K562 (cell line): ENCODE data around the gene SNTG2.

Source experiments
- CHD1 ChIP-seq: fragments of 200-600 bp; sonication (generic); IDR thresholded peaks from one replicate; pipeline ENCODE4 v1.6.1; 2012; ENCODE audit warnings: mild to moderate bottlenecking, moderate library complexity, low read length, inconsistent platforms
- CHD4 ChIP-seq: fragments of 200-600 bp; sonication (generic); IDR thresholded peaks from 3 replicates; pipeline ENCODE4 v1.6.1; 2012; ENCODE audit warnings: low read depth, mild to moderate bottlenecking, mixed read lengths, low read length, inconsistent platforms; ENCODE audit not compliant: insufficient read depth, insufficient replicate concordance, poor library complexity, severe bottlenecking
- EZH2 ChIP-seq: IDR thresholded peaks from 2 replicates; pipeline ENCODE4 v1.6.1; 2012; ENCODE audit warnings: low read depth, mild to moderate bottlenecking, inconsistent platforms, low read length, borderline replicate concordance
- KLF10 ChIP-seq: fragments of 250-450 bp; sonication (Bioruptor Pico); IDR thresholded peaks from 2 replicates; pipeline ENCODE4 v1.6.1; 2021; ENCODE audit warnings: matching md5 sums
- MAFF ChIP-seq: IDR thresholded peaks from 2 replicates; pipeline ENCODE4 v1.6.1; 2012; ENCODE audit warnings: low read length, improper control_type of control experiment
- MCM5 ChIP-seq: fragments of 450-650 bp; IDR thresholded peaks from 2 replicates; pipeline ENCODE4 v1.6.1; 2016; ENCODE audit warnings: low read depth
- SIRT6 ChIP-seq: IDR thresholded peaks from one replicate; pipeline ENCODE4 v1.6.1; 2012; ENCODE audit warnings: low read depth, mild to moderate bottlenecking, control low read depth, inconsistent platforms, low read length, moderate library complexity
- TAL1 ChIP-seq: fragments of 450-650 bp; IDR thresholded peaks from 2 replicates; pipeline ENCODE4 v1.6.1; 2016; ENCODE audit warnings: mild to moderate bottlenecking
- TCF7 ChIP-seq: sonication (generic); IDR thresholded peaks from 2 replicates; pipeline ENCODE4 v1.6.1; 2016; ENCODE audit warnings: antibody characterized with exemption, borderline replicate concordance
- TF ChIP-seq, protein P1 (sequence below): fragments of 250-450 bp; sonication (Bioruptor Pico); IDR thresholded peaks from 2 replicates; pipeline ENCODE4 v1.5.0; 2021
- TF ChIP-seq, protein P2 (sequence below): fragments of 450-650 bp; formaldehyde crosslinking; IDR thresholded peaks from 2 replicates; pipeline ENCODE4 v1.4.0; 2022; ENCODE audit warnings: missing genetic modification characterization

DNA sequence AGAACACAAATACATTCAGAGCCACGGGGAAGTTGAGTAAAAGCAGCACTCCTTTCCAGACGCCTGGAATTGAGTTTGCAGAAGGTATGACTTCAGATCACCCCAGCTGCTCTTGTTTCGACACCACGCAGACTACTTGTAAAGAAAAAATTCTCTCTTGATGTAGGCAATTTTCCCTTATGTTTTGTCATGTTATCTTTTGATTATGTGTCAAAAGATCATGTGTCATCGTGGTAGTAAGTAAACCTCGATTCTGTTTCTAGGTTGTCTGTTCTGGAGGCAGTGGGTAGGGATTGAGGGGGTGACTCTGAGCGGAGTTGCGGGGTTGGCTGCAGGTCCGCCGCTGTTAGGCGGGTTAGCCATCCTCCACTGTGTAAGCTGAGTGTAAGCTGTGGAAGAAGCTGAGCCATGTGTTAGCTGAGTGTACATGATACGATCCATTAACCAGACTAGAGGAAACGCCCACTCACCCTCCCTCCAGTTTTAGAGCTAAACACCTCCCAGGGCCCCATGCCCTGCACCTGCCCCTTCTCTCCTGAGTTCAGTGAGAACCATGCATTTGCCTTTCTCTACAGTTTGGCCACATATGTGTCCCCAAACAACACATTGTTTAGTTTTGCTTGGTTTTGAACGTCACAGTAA lies 181.8 kb downstream of the SNTG2 start:
- TF ChIP-seq, protein P1, sequence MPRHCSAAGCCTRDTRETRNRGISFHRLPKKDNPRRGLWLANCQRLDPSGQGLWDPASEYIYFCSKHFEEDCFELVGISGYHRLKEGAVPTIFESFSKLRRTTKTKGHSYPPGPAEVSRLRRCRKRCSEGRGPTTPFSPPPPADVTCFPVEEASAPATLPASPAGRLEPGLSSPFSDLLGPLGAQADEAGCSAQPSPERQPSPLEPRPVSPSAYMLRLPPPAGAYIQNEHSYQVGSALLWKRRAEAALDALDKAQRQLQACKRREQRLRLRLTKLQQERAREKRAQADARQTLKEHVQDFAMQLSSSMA (CRISPR knock-in tag): no peak
- no peak for TF ChIP-seq KLF10 (CRISPR knock-in tag)
- no peak for TF ChIP-seq TCF7
- TF ChIP-seq, protein P2, sequence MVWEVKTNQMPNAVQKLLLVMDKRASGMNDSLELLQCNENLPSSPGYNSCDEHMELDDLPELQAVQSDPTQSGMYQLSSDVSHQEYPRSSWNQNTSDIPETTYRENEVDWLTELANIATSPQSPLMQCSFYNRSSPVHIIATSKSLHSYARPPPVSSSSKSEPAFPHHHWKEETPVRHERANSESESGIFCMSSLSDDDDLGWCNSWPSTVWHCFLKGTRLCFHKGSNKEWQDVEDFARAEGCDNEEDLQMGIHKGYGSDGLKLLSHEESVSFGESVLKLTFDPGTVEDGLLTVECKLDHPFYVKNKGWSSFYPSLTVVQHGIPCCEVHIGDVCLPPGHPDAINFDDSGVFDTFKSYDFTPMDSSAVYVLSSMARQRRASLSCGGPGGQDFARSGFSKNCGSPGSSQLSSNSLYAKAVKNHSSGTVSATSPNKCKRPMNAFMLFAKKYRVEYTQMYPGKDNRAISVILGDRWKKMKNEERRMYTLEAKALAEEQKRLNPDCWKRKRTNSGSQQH (CRISPR knock-in tag): no peak
- TF ChIP-seq EZH2: no peak
- no peak for TF ChIP-seq CHD4
- TF ChIP-seq TAL1: no peak
- TF ChIP-seq CHD1: no peak
- no peak for TF ChIP-seq MCM5
- no peak for TF ChIP-seq SIRT6
- no peak for TF ChIP-seq MAFF
